Fibroblast of pulmonary artery (primary cell): Measurements from ENCODE around the gene IRAK3.
"Not testable (repeated sequence)": the region's sequence is repeated elsewhere in the genome, so short reads cannot be mapped to it uniquely, and the experiment has no call there.

Experiments
- DNase-seq: peaks from one replicate; pipeline ENCODE4 v3.0.0-alpha.2; 2010; ENCODE audit warnings: low read depth
- H3K4me3 ChIP-seq: replicated peaks from 2 replicates; pipeline ENCODE4 v1.5.1; 2011; ENCODE audit warnings: low read depth, mild to moderate bottlenecking, control low read depth, low read length, moderate library complexity
- TF ChIP-seq, protein P1 (sequence below): IDR thresholded peaks from 2 replicates; pipeline ENCODE4 v1.5.1; 2011; ENCODE audit warnings: mild to moderate bottlenecking, control low read depth, low read length, inconsistent platforms; ENCODE audit errors: missing control alignments

The IRAK3 gene

DNA sequence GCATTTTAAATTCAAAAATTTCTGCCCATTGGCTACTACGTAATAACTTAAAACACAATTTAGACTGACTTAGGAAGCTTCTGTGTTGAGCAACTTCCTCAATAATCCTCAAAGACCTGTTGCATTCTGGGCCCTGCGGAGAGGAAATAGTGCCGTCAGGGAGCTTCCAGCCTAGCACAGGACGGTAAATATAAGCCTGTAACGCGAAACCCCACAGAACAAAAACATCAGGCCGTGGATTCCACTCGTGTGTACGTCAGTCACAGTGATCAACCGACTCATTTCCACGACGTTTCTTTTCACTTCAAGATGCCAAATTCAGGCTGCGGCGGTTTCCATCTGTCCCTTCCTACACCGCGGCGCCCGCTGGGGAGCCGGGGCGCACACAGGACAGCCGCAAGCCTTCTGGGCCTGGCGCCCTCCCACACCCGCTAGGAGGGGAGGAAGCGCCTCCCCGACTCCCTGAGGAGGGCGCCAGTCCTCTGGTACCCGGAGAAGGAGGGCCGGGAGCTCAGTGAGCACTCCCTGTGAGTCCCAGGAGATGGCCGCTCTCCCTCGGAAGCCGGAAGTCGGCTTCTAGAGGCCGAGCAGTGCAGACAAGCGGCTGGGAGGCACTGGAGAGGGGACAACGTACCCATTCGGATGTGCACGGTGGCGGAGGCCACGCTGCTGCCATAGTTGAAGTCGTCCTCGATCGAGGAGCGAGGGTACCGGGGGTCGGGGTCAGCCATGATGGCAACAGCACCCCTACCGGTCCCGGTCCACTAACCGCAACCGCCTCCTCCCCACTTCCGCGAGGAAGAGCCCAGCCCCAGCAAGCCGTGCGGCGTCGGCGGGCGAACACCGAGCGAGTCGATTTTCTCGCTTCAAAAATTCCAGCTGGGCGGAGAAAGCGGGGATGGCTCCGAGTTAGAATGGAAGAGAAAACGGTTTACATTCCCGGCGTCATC is 19.5 kb upstream of the IRAK3 start, which contains the start of gene TMBIM4:
Gene TMBIM4 (minus strand): TSS at position 776 of the 950 bp plus-strand sequence. CDS start 45 bp downstream, at position 731.
- DNase-seq, result peak; percentile 97
- TF ChIP-seq, protein P1, sequence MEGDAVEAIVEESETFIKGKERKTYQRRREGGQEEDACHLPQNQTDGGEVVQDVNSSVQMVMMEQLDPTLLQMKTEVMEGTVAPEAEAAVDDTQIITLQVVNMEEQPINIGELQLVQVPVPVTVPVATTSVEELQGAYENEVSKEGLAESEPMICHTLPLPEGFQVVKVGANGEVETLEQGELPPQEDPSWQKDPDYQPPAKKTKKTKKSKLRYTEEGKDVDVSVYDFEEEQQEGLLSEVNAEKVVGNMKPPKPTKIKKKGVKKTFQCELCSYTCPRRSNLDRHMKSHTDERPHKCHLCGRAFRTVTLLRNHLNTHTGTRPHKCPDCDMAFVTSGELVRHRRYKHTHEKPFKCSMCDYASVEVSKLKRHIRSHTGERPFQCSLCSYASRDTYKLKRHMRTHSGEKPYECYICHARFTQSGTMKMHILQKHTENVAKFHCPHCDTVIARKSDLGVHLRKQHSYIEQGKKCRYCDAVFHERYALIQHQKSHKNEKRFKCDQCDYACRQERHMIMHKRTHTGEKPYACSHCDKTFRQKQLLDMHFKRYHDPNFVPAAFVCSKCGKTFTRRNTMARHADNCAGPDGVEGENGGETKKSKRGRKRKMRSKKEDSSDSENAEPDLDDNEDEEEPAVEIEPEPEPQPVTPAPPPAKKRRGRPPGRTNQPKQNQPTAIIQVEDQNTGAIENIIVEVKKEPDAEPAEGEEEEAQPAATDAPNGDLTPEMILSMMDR, result peak; percentile 37
- H3K4me3 ChIP-seq, result peak within 1 kb of the TSS; percentile 82

DNA sequence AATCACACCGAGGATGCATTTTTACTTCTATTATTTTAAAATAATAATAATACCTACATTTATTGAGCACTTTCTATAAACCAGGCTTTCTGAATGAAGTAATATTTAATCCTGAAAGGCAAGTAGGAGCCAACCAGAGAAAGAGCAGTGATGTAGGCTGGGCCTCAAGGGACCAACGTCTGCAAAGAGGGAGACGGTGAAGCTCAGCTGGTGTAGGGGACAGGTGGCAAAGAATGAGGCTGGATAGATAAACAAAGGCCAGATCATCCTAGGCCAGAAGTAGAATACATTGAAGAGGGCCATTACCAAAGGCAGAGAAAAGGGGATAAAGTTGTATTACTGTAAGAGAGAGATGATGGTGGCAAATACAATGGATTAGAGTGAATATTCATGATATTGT is 18.4 kb upstream of the IRAK3 start:
- no peak overlapping the region for H3K4me3 ChIP-seq

DNA sequence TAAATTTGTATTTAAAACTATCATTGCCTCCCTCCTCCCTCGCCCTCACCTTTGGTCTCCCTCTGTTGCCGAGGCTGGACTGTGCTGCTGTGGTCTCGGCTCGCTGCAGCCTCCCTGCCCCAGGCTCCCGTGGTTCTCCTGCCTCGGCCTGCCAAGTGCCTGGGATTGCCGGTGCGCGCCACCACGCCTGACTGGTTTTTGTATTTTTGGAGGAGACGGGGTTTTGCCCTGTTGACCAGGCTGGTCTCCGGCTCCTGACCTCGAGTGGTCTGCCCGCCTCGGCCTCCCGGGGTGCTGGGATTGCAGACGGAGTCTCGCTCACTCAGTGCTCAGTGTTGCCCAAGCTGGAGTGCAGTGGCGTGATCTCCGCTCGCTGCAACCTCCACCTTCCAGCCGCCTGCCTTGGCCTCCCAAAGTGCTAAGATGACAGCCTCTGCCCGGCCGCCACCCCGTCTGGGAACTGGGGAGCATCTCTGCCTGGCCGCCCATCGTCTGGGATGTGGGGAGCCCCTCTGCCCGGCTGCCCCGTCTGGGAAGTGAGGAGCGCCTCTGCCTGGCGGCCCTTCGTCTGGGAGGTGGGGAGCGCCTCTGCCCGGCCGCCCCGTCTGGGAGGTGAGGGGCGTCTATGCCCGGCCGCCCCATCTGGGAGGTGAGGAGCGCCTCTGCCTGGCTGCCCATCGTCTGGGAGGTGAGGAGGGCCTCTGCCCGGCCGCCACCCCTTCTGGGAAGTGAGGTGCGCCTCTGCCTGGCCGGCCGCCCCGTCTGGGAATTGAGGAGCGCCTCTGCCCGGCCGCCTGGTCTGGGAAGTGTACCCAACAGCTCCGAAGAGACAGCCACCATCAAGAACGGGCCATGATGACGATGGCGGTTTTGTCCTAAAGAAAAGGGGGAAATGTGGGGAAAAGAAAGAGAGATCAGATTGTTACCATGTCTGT is 14.4 kb upstream of the IRAK3 start:
- H3K4me3 ChIP-seq, DNase-seq: not testable (repeated sequence)

More for the DNA sequence above, 18.4 kb upstream of the IRAK3 start:
- TF ChIP-seq, protein P1, result no peak
- no peak for DNase-seq

DNA sequence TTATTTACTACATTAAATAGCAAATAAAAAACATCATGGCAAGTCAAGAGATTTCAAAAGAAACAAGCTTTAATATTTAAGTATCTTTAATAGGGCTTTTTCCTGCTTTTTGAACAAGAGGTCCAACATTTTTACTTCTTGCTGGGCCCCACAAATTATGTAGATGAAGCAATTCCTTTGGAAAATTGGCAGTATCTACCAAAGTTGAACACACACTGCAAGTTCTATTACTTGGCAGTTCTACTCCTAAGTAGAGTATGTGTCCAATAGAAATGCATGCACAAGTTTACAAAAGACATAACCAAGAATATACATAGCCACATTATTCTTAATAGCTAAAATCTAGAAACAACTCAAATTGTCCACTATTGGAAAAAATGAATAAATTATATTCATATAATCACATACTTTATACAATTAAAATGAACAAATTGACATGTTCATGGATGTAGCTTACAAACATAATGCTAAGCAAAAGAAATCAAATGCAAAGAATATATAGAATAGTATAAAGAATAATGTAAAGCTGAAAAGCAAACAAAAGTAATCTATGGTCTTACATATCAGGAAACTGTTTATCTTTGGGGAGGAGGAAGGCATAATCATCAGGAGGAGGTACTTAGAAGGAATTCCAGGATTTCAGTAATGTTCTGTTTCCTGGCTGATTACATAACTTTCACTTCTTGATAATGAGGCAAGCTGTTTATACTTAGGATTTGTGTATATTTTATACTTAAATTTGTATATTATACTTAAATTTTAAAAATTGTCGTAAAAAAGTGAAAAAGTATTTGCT is 12.7 kb upstream of the IRAK3 start:
- TF ChIP-seq, protein P1, result no peak
- DNase-seq, result peak; percentile 76
- no peak overlapping the region for H3K4me3 ChIP-seq

DNA sequence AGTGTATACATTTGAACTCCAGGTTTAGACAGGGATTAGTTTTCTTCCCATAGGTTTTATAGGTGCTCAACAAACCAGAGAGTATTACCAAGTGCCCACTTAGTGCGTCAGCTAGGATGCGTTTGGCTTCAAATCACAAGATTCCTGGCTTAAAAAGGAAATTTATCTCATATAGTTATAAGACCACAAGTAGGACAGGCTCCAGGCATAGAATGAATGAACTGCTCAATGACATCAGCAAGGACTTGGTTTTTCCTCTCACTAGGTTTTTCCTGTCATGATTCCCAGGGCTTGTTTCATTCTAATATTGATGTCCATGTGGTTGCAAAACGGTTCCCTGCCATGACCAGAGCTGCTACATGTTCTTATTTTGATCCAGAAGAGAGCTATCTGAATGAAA is 6.1 kb upstream of the IRAK3 start:
- no peak overlapping the region for H3K4me3 ChIP-seq
- peak; percentile 44 for DNase-seq
- TF ChIP-seq, protein P1, result no peak

DNA sequence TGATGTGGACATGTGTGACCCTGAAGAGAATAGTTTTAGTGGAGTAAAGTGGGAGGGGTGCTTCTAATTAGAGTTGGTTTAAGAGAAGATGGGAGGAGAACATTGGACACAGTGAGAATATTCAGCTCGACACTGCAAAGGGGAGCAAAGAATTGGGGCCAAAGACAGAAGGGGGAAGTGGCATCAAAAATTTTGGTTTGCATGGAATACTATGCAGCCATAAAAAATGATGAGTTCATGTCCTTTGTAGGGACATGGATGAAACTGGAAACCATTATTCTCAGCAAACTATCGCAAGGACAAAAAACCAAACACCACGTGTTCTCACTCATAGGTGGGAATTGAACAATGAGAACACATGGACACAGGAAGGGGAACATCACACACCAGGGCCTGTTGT is 4.2 kb upstream of the IRAK3 start:
- H3K4me3 ChIP-seq, DNase-seq: not testable (repeated sequence)

DNA sequence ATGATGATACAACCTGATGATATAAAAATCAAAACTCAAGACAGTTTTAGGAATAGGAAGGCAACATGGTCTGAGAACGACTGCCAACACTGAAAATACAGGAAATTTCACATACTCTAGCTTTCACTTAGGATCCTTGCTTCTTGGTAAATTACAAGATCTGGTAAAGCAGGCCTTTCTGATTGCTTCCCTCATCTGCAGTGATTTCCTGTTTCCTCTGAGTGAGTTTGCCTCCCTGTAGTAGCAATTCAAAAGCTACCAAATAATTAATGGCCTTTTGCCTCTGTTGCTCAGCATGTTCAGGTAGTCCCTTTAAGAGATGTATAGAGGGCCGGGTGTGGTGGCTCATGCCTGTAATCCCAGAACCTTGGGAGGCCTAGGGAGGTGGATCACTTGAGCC is 2.0 kb upstream of the IRAK3 start:
- DNase-seq, result no peak
- H3K4me3 ChIP-seq, result no peak overlapping the region
- TF ChIP-seq, protein P1, result no peak
